GM04503 (cell line): ENCODE results near the gene GAREM1.

Source experiments
- DNase-seq: peaks from one replicate; pipeline ENCODE4 v3.0.0-alpha.2; 2012; ENCODE audit warnings: low read depth

Gene GAREM1

GRCh38 chr18:32424696-32425095 lies 46.0 kb downstream of the GAREM1 start:
- DNase-seq = no peak

GRCh38 chr18:32422978-32423740 lies 47.5 kb downstream of the GAREM1 start:
- no peak for DNase-seq

GRCh38 chr18:32422201-32422600 lies 48.5 kb downstream of the GAREM1 start:
- DNase-seq = no peak

GRCh38 chr18:32420084-32420750 lies 50.5 kb downstream of the GAREM1 start:
- DNase-seq = no peak

- DNase-seq = no peak
These were observed 52.5 kb downstream of the GAREM1 start for GRCh38 chr18:32418148-32418547.

GRCh38 chr18:32405588-32405987 lies 65.1 kb downstream of the GAREM1 start:
- no peak for DNase-seq

- DNase-seq = no peak
These were observed 69.1 kb downstream of the GAREM1 start for GRCh38 chr18:32401621-32402020.

- DNase-seq = no peak
These were observed 77.3 kb downstream of the GAREM1 start for GRCh38 chr18:32393407-32393806.

GRCh38 chr18:32391126-32391525 lies 79.6 kb downstream of the GAREM1 start:
- no peak for DNase-seq

GRCh38 chr18:32389858-32390257 lies 80.8 kb downstream of the GAREM1 start:
- no peak for DNase-seq

- no peak for DNase-seq
These were observed 81.5 kb downstream of the GAREM1 start for GRCh38 chr18:32389191-32389590.

- DNase-seq = no peak
These were observed 84.2 kb downstream of the GAREM1 start for GRCh38 chr18:32386471-32386870.

- peak; percentile 26 for DNase-seq
These were observed 87.4 kb downstream of the GAREM1 start for GRCh38 chr18:32383050-32383819.

GRCh38 chr18:32381761-32382160 lies 88.9 kb downstream of the GAREM1 start:
- DNase-seq = no peak

- no peak for DNase-seq
These were observed 90.1 kb downstream of the GAREM1 start for GRCh38 chr18:32380559-32380958.

- no peak for DNase-seq
These were observed 90.8 kb downstream of the GAREM1 start for GRCh38 chr18:32379891-32380290.

GRCh38 chr18:32378705-32379104 lies 92.0 kb downstream of the GAREM1 start:
- DNase-seq = no peak

GRCh38 chr18:32373995-32374394 lies 96.7 kb downstream of the GAREM1 start:
- DNase-seq = no peak

- no peak for DNase-seq
These were observed 97.2 kb downstream of the GAREM1 start for GRCh38 chr18:32373505-32373904.

- no peak for DNase-seq
These were observed 98.2 kb downstream of the GAREM1 start for GRCh38 chr18:32372381-32373061.

GRCh38 chr18:32372047-32372380 lies 98.7 kb downstream of the GAREM1 start:
- no peak for DNase-seq

GRCh38 chr18:32371384-32371783 lies 99.3 kb downstream of the GAREM1 start:
- DNase-seq = no peak
